HG03457 (cell line): Measurements from ENCODE around the gene SLC14A1.
"Not testable (repeated sequence)": the region's sequence is repeated elsewhere in the genome, so short reads cannot be mapped to it uniquely, and the experiment has no call there.

Experiments
- ATAC-seq: cut with Tn5 transposase; IDR thresholded peaks from one replicate; pipeline ENCODE4 v1.9.1; 2021; ENCODE audit warnings: moderate number of reproducible peaks; ENCODE audit not compliant: unreplicated experiment

The SLC14A1 gene

DNA sequence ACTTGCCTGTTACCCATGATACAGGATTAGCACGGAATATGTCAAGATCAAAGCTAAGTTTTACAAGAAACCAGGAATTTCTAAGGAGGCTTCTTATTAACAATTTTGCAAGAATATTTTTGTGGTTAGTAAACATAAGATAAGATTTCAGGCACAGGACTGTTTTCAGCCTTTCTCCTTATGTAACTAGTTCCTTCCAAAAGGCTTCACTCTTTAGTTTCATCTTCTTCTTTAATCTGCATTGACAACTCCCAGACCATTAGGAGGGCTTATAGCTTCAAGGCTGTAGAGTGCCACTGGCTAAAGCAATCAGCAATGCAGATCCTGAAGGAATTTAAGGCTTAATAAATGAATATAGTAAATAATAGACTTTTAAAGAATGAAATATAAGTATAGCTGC lies 29.3 kb downstream of the SLC14A1 start:
- ATAC-seq = no peak

DNA sequence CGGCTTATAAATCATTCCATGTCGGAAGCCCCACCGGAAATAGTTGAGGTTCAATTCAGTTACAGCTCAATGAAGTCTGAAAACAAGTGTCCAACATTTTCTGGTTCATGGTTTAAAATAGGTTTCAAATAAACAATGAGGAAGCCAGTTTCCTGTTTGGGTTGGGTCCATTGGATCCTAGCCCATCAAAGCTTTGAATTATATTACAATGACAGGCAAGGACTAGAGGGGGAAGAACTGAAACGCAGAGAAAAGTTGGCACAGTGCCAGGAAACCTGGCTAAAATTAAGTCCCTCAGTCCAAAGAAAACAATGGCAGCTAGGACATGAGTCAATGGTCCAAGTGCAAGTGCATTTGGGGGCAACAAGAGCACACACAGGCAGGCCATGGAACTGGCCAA lies 32.0 kb downstream of the SLC14A1 start:
- ATAC-seq = no peak

DNA sequence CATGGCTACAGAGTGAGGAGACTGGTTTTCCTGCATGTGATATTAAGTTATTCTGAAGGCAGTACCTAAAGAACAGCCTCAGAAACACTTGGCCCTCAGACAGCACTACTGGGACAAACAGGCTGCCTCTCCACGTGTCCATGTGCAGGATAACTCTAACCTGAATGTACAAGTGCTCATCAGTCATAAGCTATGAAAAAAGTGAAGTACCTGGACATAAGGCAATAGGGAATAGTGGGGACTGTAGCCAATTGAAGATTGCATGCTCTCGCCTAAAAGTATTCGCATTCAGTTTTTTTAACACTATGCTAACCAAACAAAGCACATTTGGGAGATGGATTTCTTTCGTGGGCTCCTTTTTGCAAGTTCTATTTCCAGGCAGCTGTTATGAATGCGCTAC lies 33.0 kb downstream of the SLC14A1 start:
- no peak for ATAC-seq

DNA sequence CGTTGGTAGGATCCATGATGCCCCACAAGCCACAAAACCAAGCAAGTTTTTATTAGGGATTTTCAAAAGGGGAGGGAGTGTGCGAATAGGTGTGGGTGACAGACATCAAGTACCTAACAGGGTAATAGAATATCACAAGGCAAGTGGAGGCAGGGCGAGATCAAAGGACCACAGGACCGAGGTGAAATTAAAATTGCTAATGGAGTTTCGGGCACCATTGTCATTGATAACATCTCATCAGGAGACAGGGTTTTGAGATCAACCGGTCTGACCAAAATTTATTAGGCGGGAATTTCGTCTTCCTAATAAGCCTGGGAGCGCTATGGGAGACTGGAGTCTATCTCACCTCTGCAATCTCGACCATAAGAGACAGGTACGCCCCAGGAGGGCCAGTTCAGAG lies 33.7 kb downstream of the SLC14A1 start:
- ATAC-seq = not testable (repeated sequence)

DNA sequence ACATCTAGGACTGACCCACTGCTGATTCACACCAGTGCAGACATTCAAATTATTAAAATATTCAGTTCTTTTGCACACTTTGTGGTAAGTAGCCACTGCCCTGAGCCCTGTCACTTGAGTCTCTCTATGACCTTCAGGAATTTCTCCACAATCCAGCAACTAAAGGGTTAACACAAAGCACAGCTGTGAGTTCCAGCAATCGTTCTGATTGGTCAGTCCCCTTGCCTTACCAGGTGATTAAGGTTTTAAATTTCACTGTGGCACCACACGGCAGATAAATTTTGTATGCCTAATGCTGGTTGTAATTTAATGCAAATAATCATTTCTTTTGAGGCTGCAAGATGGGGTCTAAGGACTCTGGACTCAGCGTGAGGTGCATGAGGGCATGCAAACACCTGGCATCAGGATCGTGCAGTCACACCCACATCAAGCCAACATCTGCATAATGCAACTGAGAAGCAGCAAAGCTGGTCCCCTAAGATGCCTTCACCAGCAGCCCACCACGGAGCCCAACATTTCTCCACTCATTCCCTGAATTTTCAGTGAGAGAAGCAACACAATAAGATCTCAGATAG lies 36.6 kb downstream of the SLC14A1 start:
- ATAC-seq = no peak

DNA sequence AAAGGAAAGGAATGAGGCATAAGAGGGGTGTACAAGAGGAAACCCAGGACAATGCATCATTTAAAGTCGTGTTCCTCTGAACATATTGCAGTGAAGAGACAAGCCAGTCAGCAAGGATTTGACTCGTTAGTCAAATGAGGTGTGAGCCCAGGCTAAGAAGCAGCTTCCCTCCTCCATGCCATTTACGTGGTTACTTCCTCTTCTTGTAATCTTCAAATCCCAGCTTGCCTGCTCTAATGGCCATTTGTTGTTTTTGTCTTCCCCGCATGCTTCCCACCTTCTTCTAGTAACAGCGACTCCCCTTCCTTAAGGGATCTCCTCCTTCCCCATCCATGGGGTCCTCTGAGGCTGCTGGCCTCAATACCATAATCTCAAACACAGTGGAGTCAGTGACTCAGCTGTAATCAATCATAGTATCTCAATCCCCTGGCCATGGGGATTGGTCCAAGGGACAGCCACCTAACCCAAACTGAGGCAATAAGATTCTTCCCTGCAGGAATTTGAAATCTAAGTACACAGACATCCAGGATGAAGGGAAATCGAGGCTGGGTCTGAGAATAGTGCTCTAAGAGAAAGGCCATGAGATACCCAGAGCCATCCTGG lies 37.6 kb downstream of the SLC14A1 start:
- ATAC-seq = no peak

DNA sequence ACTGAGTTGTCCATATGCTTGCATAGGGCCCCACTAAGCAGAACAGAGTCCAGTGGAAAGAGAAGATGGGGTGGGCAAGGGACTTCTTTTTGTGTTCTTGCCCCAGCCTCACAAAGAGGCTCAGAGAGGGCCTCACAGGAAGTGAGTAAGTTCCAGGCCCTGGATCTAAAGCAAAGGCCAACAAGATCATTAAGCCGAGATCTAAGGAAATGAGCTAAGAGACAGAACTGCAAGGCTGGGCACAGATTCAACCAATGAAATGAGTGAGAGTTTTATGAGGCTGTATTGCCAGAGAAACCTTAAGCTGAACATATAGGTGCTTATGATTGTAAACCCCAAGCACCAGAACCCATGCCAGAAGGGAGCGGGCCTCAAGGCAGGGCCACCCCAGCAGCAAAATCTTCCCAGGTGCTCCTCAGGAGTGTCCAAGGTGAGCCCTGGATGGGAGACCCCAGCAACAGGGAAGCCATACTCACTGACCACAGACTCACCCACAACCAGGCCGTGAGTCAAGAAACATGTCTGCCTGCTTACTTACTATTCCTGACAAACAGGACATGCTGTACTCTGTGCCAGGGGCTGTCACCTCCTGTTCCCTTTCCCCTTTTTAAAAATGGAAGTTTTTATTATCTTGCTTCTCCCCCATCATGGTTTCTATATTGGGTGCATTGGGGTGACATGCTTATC lies 40.2 kb downstream of the SLC14A1 start:
- ATAC-seq = no peak

DNA sequence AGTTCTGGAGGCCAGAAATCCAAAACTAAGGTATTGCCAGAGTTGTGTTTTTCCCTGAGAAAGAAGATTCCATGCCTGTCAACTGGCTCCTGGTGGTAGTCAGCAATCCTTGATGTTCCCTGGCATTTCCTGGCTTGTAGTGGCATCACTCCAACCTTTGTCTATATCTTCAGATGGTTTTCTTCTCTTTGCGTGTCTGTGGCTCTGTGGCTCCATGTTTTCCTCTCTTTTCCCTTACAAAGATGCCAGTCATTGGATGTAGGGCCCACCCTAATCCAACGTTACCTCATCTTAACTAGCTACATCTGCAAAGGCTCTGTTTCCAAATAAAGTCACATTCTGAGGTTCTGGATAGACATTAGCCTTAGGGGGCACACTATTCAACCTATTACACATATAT lies 41.8 kb downstream of the SLC14A1 start:
- ATAC-seq = no peak

DNA sequence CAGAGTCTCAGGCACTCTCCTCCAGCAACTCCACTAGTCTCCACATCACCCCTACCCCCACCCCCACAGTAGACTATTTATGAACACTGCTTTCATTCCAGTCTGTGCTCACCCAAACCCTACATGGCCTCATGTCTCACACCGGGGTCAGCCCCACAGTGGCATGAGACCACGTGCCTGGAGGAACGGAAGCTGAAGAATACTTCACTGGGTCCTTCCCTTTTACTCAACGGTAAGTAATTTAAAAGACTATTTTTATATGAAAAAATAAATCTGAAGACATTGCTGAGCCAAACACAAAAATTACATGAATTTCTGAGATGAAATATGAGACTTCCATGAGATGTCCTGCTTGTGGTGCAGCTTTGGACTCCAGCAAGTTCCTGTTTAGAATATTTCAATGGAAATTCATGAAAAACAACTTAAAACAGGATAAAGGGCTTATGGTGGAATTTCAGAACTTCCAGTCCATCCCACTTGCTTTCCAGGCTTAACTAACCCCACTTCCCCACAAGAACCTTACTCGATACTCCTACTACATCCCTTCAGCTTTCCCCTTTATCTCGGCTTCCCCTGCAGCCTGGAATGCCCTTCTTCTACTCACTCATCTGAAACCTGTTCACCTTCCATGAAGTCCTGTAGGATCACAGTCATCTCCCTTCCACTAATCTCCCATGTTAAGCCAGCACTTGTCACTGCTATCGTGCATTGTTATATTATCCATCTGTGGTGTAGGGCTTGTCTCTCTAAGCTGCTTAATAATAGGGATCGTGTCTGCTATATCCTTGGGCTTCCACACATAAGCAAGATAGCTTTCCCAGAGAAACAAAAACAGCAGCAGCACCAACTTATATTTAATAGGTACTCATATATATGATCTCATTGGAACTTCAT lies 47.9 kb downstream of the SLC14A1 start:
- ATAC-seq = no peak

DNA sequence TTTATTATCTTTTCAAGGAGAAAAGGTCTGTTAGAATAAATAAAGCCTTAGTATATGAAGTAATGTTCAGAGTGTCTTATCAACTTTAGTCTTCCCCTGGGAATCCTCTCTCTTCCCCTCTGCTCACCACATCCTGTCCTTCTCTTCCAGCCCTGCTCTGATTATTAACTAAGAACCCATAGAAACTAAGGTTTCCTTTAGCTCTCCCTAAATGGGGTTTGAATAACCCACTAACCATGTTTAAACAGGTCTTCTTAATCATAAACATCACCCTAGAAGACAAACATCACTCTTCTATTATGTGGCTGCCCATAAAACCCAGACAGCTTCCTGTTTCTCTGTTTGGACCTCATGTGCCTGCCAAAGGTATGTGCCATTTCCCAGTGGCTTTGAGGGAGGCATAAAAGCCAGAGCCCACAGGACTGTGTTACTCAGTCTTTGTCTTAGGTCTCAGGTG lies 50.1 kb downstream of the SLC14A1 start:
- peak; percentile 82 for ATAC-seq

DNA sequence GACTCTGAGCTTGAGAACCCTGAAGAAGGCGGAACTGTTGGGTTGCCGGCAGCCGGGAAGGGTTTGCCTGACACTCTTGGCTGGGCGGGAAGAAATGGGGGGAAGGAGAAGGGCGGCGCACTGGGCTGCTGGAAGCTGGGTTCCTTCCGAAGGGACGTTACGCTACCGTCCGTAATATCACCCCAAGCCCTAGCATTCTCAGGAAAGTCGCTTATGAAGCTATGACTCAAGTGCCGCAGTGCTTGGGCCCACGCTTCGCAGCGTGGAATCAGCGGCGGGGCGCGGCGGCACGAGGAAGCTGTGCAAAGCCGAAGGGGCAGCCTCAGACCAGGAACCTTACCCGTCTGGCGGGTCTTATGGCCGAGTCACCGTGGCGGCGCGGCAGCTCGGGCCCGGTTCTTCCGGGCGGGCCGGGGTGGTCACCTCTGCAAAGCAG lies 51.3 kb downstream of the SLC14A1 start:
- no peak for ATAC-seq

DNA sequence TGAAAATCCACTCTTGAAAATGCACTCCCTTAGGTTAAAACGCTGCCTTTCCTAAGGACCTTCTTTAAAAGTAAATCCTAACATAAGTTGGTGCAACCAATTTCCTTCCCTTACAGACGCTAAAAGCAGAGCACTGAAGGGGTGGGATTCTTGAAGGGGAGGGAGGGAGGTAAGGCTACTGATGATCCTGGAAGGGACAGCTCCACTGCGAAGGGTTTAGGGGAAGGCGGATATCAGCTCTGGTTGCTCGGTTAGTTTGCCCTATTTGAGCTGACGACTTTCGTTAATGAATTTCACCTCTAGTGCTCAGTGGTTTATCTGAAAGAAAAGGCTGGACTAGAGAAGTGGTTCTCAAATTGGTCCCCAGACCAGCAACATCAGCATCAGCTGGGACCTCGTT lies 51.8 kb downstream of the SLC14A1 start:
- no peak for ATAC-seq

DNA sequence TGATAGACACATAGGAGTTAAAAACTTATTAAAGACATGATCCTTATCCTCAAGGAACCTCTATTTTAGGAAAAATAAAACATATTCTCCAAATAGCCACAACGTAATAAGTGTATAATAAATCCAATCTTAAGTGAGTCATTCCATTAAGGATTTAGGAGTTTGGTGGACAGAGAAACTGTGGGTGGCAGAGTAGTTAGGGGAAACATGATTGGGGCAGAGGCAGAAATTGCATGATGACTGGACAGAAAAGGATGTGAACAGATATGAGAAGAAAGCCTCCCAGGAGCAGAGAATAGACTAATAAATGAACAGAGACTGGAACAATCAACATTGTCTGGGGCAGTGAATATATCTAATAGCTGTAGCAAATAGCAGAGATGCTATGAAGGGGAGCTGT lies 53.4 kb downstream of the SLC14A1 start:
- no peak for ATAC-seq

DNA sequence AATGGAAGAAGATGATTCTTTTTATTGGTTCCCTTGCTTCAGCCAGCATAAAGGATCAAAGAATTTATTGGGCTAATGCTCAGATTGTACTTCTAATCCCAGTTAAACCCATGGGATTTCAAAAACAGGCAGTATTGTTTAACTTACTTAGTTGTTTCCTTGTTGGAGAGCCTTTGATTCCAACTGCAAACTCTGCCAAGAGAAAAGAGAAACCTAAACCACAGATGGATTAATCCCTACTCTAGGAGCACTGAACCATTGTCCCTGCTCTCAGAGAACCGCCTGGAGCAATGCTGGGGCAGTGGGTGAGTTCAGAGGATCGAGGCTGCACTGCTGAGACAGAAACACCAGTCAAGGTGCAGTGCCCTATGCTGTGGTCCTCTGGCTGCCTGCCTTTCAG lies 56.6 kb downstream of the SLC14A1 start:
- ATAC-seq = no peak

DNA sequence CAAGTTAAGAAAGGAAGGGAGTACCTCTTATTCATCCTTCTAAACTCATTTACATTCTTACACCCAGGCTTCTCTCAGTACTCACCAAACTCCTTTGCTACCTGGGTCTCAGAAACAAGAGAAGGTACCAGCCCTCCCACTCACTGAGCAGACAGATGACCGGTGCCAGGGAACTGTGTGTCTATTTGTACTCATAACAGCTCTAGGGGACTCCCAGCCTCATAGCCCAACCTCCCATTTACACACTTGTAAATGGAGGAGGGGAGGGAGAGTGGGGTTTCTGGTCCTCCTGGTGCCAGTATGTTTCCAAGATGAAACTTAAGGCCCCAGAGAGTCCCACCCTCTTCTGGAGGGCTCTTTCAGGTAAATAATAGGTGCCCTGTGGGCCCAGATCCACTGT lies 58.7 kb downstream of the SLC14A1 start:
- ATAC-seq = no peak

DNA sequence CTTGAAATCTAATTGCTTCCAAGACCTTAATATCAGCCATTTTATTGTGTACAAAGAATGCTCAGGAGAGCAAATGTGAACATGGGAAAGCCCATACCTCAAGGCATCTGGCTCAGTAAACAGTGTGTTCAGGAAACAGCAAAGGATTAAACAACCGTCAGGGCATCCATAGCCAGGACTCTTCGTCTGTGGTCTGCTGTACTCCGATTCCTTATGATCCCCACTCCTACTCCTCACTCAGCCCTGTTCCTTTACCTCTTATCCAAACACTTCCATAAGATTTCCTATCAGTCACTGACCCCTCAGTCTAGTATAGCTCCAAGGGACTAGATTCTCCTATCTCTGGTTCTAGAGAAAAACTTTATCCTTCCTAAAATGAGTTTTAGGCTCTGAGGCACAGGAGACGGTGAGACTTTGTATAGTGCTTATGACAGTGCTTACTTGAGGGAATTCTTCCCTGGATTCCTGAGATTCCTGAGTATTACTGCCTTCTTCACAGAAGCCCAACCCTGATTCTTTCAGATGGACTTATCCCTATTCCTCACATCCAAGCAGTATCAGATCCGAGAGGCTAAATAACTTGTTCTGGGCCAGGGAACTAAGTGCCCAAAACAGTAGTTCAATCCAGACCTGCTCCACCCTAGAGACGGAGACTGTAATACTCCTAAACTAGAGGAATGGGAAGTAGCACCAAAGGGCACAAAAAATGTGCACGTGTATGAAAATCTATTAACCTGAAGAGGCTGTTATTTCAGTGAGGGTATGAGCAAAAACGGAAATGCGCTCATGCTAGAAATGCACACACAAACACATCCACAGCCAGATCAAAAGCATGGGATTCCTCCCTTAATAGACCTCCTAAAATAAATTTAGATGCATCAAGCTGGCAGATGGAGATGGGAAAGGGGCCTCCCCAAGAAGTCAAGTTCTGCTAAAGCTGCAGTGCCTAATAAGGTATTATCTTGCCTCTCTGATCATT lies 59.4 kb downstream of the SLC14A1 start:
- no peak for ATAC-seq

DNA sequence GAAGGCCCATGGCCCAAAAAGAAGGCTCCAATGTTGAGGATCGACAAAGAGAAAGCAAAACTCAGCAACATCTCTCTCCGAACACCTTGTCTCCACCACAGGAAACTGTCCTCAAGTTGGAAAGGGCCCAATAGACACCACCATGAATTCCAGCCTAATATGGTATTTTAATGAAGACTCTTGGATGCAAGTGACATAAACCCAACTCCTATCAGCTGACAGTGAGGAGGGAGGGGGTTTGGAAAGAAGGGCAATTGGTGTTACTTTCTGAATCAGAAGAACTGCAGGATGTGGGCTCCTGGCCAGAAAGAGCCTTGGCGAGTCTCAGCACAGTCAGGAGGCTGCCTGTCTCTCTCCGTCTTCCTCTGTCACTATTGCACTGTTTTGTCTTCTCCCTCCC lies 61.2 kb downstream of the SLC14A1 start:
- no peak for ATAC-seq

DNA sequence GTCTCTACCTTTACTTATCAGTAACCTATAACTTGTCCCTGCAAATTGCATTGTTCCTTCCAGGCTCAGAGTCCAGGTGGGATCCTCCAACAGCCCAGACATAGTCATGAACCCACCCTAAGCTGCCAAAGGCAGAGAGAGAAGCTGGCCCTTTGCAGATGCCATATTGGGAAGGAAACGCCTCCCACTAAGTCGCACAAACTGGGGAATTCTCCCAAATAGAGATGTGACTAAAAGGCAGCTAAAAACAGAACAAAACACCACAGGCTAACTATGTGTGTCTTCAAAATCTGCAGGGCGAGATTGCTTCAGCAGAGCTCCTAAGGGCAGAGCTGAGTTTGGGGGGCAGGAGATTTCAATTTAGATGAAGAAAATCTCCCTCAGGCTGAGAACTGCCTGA lies 63.0 kb downstream of the SLC14A1 start:
- ATAC-seq = no peak

DNA sequence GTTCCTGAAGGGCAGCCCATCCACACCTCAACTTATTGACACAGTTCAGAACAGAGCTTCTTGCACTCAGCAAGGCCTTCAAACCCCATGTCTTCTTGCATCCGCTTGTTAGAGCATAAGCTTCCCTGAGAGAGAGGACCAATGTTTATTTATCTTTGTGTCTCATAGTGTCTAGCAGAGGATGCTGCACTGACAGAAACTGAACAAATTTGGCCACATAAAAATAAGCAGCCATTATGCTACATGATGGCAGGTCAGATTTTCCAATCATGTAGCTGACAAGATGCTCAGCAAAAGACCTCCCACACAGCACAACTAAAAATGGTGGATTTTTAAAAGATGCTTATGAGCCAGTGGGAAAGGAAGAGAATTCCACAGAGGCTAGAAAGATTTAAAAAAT lies 63.4 kb downstream of the SLC14A1 start:
- ATAC-seq = no peak

DNA sequence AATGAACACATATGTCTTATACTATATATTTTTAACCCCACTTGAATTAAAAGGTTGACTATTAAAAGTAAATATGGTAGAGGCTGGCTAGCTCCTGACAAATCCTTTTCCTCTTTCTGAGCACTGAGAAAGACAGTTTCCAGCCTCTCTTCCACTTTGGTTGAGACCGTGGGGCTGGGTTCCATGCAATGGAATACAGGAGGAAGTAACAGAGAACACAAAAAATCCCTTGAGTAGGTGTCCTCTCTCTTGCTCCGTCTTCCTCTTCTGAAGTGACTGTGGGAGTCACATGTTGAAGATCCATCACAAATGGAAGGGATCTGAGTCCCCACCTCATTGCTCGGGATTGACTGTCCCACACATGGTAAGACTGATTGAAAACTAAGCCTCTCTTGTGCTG lies 64.9 kb downstream of the SLC14A1 start:
- ATAC-seq = no peak
